ENCODE data around the gene MPRIP.

Gene MPRIP

DNA sequence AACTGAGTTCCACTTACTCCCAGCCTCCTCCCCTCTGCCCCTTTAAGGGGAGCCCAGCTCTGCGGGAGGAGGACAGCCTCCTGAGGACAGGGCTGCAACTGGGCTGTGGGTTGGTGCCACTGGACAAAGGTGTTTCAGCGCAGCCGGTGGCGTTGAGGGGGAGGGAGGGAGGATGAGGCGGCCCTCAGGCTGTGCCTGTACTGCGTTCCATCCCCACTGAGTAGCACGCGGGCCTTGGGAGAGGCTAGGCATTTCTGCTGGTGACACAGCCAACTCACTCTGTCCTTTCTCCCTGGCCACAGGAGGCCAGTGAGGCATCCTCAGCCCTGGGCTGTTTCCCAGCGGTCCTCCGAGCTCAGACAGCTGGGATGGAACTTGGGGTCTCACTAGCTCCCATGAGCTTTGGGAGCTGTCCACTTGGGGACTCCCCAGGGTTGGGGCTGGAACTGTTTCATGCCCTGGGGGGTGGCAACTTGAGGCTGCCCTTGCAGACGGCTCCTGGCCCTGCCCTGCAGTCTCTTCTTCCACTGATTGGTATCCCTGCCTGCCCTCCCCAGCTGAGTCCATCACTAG lies 70.5 kb downstream of the MPRIP start (continued):
- no peak for TF ChIP-seq ZNF565 (CRISPR knock-in tag; conservative IDR thresholded peaks at IDR 0.05; ENCODE audit: low read depth)
- TF ChIP-seq SNAI2 (CRISPR knock-in tag; IDR thresholded peaks at IDR 0.05) = no peak

DNA sequence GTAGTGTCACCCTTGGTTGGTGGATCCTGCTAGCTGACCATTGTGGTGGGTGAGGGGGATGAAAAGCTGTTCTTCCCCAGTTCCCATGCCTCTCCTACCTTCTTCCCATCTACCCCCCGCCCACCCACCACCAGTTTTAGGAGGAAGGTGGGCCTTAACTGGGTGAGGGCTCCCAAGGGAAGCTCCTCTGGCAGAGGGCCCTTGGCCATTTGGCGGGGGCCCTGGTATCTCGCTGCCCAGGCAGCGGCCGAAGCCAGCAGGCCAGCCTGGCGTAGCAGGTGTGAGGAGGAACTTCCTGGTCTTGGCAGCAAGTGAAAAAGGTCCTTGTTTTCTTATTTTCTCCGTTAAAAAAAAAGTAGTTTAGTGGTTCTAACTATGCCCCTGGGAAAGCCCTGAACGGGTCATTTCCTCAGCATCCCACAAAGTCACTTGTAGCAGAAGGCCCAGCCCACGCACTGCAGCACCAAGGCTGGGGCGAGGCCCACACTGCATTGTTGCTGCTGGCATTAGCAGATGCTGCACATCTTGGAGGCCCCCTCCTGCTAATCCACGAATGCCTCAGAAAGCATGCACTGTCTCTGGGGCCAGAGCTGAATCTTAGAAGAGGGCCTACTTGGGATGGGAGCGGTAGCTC lies 72.5 kb downstream of the MPRIP start:
- ATAC-seq = no peak
- TF ChIP-seq RARB (CRISPR knock-in tag; IDR thresholded peaks at IDR 0.05) = no peak
- no peak for TF ChIP-seq GLIS3 (CRISPR knock-in tag; IDR thresholded peaks at IDR 0.05)
- TF ChIP-seq ZNF565 (CRISPR knock-in tag; conservative IDR thresholded peaks at IDR 0.05; ENCODE audit: low read depth) = no peak
- no peak for TF ChIP-seq ESRRG (CRISPR knock-in tag; IDR thresholded peaks at IDR 0.05)
- no peak for TF ChIP-seq OSR1 (CRISPR knock-in tag; IDR thresholded peaks at IDR 0.05)
- no peak for TF ChIP-seq SNAI2 (CRISPR knock-in tag; IDR thresholded peaks at IDR 0.05)
- no peak for TF ChIP-seq BACH2 (CRISPR knock-in tag; IDR thresholded peaks at IDR 0.05; ENCODE audit: borderline replicate concordance)
- TF ChIP-seq, protein P1, sequence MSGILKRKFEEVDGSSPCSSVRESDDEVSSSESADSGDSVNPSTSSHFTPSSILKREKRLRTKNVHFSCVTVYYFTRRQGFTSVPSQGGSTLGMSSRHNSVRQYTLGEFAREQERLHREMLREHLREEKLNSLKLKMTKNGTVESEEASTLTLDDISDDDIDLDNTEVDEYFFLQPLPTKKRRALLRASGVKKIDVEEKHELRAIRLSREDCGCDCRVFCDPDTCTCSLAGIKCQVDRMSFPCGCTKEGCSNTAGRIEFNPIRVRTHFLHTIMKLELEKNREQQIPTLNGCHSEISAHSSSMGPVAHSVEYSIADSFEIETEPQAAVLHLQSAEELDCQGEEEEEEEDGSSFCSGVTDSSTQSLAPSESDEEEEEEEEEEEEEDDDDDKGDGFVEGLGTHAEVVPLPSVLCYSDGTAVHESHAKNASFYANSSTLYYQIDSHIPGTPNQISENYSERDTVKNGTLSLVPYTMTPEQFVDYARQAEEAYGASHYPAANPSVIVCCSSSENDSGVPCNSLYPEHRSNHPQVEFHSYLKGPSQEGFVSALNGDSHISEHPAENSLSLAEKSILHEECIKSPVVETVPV (CRISPR knock-in tag; IDR thresholded peaks at IDR 0.05) = no peak
- no peak for TF ChIP-seq CSDC2 (CRISPR knock-in tag; IDR thresholded peaks at IDR 0.05)
- TF ChIP-seq ARNTL (CRISPR knock-in tag; IDR thresholded peaks at IDR 0.05; ENCODE audit: borderline replicate concordance, low read depth) = no peak
- no peak for TF ChIP-seq PPARA (CRISPR knock-in tag; IDR thresholded peaks at IDR 0.05; ENCODE audit: borderline replicate concordance)

DNA sequence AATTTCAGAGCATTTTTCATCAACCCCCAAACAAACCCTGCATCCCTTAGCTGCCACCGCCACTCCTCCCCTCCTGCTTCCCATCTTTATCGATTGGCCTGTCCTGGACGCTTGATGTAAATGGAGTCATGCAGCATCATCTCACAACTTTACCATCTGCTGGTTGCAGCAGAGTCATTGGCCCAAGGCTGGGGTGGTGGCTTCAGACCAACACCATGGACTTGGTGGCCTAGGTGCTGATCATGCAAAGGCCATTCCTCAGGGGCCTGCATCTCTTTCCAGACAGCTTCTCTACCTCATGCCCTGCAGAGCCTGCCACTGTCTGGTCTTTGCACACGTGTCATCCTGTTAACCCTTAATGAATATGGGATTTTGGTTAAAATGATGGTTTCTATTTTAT lies 73.4 kb downstream of the MPRIP start:
- no peak for ATAC-seq
- no peak for TF ChIP-seq ZFP30 (CRISPR knock-in tag; IDR thresholded peaks at IDR 0.05)
- no peak for TF ChIP-seq OSR1 (CRISPR knock-in tag; IDR thresholded peaks at IDR 0.05)
- no peak for TF ChIP-seq ESRRG (CRISPR knock-in tag; IDR thresholded peaks at IDR 0.05)
- TF ChIP-seq, protein P1 (CRISPR knock-in tag; IDR thresholded peaks at IDR 0.05) = no peak
- TF ChIP-seq, protein P2, sequence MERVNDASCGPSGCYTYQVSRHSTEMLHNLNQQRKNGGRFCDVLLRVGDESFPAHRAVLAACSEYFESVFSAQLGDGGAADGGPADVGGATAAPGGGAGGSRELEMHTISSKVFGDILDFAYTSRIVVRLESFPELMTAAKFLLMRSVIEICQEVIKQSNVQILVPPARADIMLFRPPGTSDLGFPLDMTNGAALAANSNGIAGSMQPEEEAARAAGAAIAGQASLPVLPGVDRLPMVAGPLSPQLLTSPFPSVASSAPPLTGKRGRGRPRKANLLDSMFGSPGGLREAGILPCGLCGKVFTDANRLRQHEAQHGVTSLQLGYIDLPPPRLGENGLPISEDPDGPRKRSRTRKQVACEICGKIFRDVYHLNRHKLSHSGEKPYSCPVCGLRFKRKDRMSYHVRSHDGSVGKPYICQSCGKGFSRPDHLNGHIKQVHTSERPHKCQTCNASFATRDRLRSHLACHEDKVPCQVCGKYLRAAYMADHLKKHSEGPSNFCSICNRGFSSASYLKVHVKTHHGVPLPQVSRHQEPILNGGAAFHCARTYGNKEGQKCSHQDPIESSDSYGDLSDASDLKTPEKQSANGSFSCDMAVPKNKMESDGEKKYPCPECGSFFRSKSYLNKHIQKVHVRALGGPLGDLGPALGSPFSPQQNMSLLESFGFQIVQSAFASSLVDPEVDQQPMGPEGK (CRISPR knock-in tag; IDR thresholded peaks at IDR 0.05; ENCODE audit: borderline replicate concordance) = no peak

DNA sequence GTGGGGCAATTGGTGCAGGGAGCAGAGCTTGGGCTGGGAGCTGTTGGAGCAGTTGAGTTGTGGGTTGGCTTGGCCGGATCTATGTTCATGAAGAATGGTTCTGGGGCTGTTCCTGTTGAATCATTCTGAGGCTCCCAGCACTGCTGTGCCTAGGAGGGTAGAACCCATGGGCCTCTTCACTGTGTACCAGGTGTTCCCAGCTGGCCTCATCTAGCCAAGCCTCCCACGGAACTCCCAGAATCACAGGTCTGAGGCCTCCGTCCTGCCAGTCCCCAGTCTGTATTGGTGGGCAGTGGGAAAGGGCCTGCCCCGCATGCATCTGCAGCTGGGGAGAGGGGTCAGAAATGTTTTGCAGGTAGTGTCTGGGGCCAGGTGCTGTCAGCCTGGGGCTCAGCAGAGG lies 74.1 kb downstream of the MPRIP start:
- TF ChIP-seq GLIS3 (CRISPR knock-in tag; IDR thresholded peaks at IDR 0.05) = no peak
- TF ChIP-seq ZNF8 (CRISPR knock-in tag; IDR thresholded peaks at IDR 0.05) = no peak
- TF ChIP-seq, protein P3, sequence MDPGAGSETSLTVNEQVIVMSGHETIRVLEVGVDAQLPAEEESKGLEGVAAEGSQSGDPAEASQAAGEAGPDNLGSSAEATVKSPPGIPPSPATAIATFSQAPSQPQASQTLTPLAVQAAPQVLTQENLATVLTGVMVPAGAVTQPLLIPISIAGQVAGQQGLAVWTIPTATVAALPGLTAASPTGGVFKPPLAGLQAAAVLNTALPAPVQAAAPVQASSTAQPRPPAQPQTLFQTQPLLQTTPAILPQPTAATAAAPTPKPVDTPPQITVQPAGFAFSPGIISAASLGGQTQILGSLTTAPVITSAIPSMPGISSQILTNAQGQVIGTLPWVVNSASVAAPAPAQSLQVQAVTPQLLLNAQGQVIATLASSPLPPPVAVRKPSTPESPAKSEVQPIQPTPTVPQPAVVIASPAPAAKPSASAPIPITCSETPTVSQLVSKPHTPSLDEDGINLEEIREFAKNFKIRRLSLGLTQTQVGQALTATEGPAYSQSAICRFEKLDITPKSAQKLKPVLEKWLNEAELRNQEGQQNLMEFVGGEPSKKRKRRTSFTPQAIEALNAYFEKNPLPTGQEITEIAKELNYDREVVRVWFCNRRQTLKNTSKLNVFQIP (CRISPR knock-in tag; IDR thresholded peaks at IDR 0.05; ENCODE audit: borderline replicate concordance, low read depth) = no peak
- no peak for TF ChIP-seq RARB (CRISPR knock-in tag; IDR thresholded peaks at IDR 0.05)
- TF ChIP-seq CSDC2 (CRISPR knock-in tag; IDR thresholded peaks at IDR 0.05) = no peak
- TF ChIP-seq ZNF70 (CRISPR knock-in tag; IDR thresholded peaks at IDR 0.05) = no peak
- no peak for ATAC-seq

DNA sequence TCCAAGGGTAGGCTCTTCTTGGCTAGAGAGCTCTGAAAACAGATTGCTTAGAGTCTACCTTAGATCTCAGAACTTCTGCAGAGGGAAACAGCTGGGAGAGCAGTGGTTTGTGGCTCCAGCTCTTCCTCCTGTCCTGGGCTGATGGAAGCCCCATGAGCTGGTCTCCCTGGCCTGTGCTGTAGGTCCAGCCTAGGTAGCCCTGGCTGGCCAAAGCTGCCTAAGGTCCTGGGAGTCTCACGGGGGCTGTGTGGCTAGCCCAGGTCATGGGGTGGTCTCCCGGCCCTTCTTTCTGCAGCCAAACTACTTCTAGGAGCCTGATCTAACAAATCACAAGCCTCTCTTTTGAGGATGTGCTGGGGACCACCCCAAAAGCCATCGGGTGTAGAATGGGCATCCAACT lies 75.7 kb downstream of the MPRIP start:
- ATAC-seq = no peak
- no peak for TF ChIP-seq TOX (CRISPR knock-in tag; IDR thresholded peaks at IDR 0.05; ENCODE audit: borderline replicate concordance)
- no peak for TF ChIP-seq CSDC2 (CRISPR knock-in tag; IDR thresholded peaks at IDR 0.05)
- no peak for TF ChIP-seq ZFP3 (CRISPR knock-in tag; IDR thresholded peaks at IDR 0.05)
- TF ChIP-seq, protein P3 (CRISPR knock-in tag; IDR thresholded peaks at IDR 0.05; ENCODE audit: borderline replicate concordance, low read depth) = no peak
- TF ChIP-seq SNAI2 (CRISPR knock-in tag; IDR thresholded peaks at IDR 0.05) = no peak
- no peak for TF ChIP-seq ZNF565 (CRISPR knock-in tag; conservative IDR thresholded peaks at IDR 0.05; ENCODE audit: low read depth)
- TF ChIP-seq, protein P4, sequence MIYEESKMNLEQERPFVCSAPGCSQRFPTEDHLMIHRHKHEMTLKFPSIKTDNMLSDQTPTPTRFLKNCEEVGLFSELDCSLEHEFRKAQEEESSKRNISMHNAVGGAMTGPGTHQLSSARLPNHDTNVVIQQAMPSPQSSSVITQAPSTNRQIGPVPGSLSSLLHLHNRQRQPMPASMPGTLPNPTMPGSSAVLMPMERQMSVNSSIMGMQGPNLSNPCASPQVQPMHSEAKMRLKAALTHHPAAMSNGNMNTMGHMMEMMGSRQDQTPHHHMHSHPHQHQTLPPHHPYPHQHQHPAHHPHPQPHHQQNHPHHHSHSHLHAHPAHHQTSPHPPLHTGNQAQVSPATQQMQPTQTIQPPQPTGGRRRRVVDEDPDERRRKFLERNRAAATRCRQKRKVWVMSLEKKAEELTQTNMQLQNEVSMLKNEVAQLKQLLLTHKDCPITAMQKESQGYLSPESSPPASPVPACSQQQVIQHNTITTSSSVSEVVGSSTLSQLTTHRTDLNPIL (CRISPR knock-in tag; IDR thresholded peaks at IDR 0.05; ENCODE audit: low read depth) = no peak
- TF ChIP-seq ESRRG (CRISPR knock-in tag; IDR thresholded peaks at IDR 0.05) = no peak
- TF ChIP-seq TCF4 (CRISPR knock-in tag; IDR thresholded peaks at IDR 0.05; ENCODE audit: borderline replicate concordance) = no peak
- TF ChIP-seq ZC3H10 (CRISPR knock-in tag; IDR thresholded peaks at IDR 0.05) = no peak
- no peak for TF ChIP-seq ZNF8 (CRISPR knock-in tag; IDR thresholded peaks at IDR 0.05)
- no peak for TF ChIP-seq ZFP30 (CRISPR knock-in tag; IDR thresholded peaks at IDR 0.05)
- no peak for TF ChIP-seq ARNTL (CRISPR knock-in tag; IDR thresholded peaks at IDR 0.05; ENCODE audit: borderline replicate concordance, low read depth)
- TF ChIP-seq, protein P1 (CRISPR knock-in tag; IDR thresholded peaks at IDR 0.05) = no peak
- no peak for TF ChIP-seq ZNF70 (CRISPR knock-in tag; IDR thresholded peaks at IDR 0.05)
- TF ChIP-seq RARB (CRISPR knock-in tag; IDR thresholded peaks at IDR 0.05) = no peak
- no peak for TF ChIP-seq OSR1 (CRISPR knock-in tag; IDR thresholded peaks at IDR 0.05)

Measured in SK-N-SH treated with all-trans-retinoic acid at 6 μM for 48 hours (cell line).